ENCODE data around the gene GAP43.

Gene GAP43

GRCh38 chr3:115666081-115666480 lies 42.8 kb downstream of the GAP43 start:
- Histone ChIP-seq H3K36me3 (ENCODE audit: control insufficient read depth, insufficient read depth, low read length) (no peaks in the 10 kb centered on the region), H3K27me3 (replicated peaks; ENCODE audit: control insufficient read depth, insufficient read depth, low read length) (no peaks in the 10 kb centered on the region), H3K4me3 (replicated peaks; ENCODE audit: low read depth, low read length) (no peak overlapping the region)
- DNase-seq (ENCODE audit: extremely low read depth, insufficient read length): no peak
- TF ChIP-seq CTCF (IDR thresholded peaks at IDR 0.05; ENCODE audit: insufficient read depth, low read length, poor library complexity, severe bottlenecking): no peak

GRCh38 chr3:115666920-115667737 lies 43.8 kb downstream of the GAP43 start:
- Histone ChIP-seq H3K4me3 (replicated peaks; ENCODE audit: low read depth, low read length) (no peak overlapping the region), H3K27me3 (replicated peaks; ENCODE audit: control insufficient read depth, insufficient read depth, low read length) (no peaks in the 10 kb centered on the region; the same call in 1 of the 2 replicates), H3K36me3 (ENCODE audit: control insufficient read depth, insufficient read depth, low read length) (no peaks in the 10 kb centered on the region)
- DNase-seq (ENCODE audit: extremely low read depth, insufficient read length): no peak
- TF ChIP-seq CTCF (IDR thresholded peaks at IDR 0.05; ENCODE audit: insufficient read depth, low read length, poor library complexity, severe bottlenecking): no peak

GRCh38 chr3:115667738-115668065 lies 44.4 kb downstream of the GAP43 start:
- H3K27me3 ChIP-seq (replicated peaks; ENCODE audit: control insufficient read depth, insufficient read depth, low read length): no peaks in the 10 kb centered on the region; the same call in 1 of the 2 replicates
- no peak for TF ChIP-seq CTCF (IDR thresholded peaks at IDR 0.05; ENCODE audit: insufficient read depth, low read length, poor library complexity, severe bottlenecking)

GRCh38 chr3:115670911-115671310 lies 47.6 kb downstream of the GAP43 start:
- Histone ChIP-seq H3K4me3 (replicated peaks; ENCODE audit: low read depth, low read length) (no peak overlapping the region), H3K36me3 (ENCODE audit: control insufficient read depth, insufficient read depth, low read length) (no peaks in the 10 kb centered on the region), H3K27me3 (replicated peaks; ENCODE audit: control insufficient read depth, insufficient read depth, low read length) (no peaks in the 10 kb centered on the region; the same call in 1 of the 2 replicates)
- no peak for DNase-seq (ENCODE audit: extremely low read depth, insufficient read length)
- no peak for TF ChIP-seq CTCF (IDR thresholded peaks at IDR 0.05; ENCODE audit: insufficient read depth, low read length, poor library complexity, severe bottlenecking)

More at GRCh38 chr3:115667738-115668065, 44.4 kb downstream of the GAP43 start:
- no peaks in the 10 kb centered on the region for H3K36me3 ChIP-seq (ENCODE audit: control insufficient read depth, insufficient read depth, low read length)
- no peak for DNase-seq (ENCODE audit: extremely low read depth, insufficient read length)
- no peak overlapping the region for H3K4me3 ChIP-seq (replicated peaks; ENCODE audit: low read depth, low read length)

GRCh38 chr3:115671761-115672455 lies 48.6 kb downstream of the GAP43 start:
- no peak for TF ChIP-seq CTCF (IDR thresholded peaks at IDR 0.05; ENCODE audit: insufficient read depth, low read length, poor library complexity, severe bottlenecking)
- no peaks in the 10 kb centered on the region; the same call in 1 of the 2 replicates for H3K27me3 ChIP-seq (replicated peaks; ENCODE audit: control insufficient read depth, insufficient read depth, low read length)
- DNase-seq (ENCODE audit: extremely low read depth, insufficient read length): no peak
- no peaks in the 10 kb centered on the region for H3K36me3 ChIP-seq (ENCODE audit: control insufficient read depth, insufficient read depth, low read length)
- H3K4me3 ChIP-seq (replicated peaks; ENCODE audit: low read depth, low read length): no peak overlapping the region
